GM18511 (cell line): ENCODE measurements around the gene SLC24A3.

Experiments used
- ATAC-seq: cut with Tn5 transposase; IDR thresholded peaks from one replicate; pipeline ENCODE4 v1.9.1; 2021; ENCODE audit warnings: mild to moderate bottlenecking, moderate library complexity; ENCODE audit not compliant: unreplicated experiment

SLC24A3 gene

GRCh38 chr20:19336631-19337030, 124.2 kb downstream of the SLC24A3 start:
- ATAC-seq: no peak

DNA sequence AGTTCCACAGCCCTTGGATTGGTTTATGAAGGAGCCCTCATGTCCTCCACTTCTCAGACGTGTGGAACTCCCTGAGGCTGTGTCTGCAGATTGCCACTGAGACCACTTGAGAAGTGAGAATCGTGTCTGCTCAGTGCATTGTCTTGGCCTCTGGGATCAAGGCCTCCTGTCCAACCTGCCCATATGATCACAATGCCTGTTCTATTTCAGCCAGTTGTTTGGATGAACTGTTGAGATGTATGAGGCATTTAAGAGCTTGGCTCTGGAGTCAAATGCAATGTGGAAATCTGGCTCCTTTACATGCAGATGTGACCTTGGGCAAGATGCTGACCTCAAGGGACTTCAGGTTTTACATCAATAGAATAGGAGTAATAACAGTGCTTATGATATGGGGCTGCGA, 125.9 kb downstream of the SLC24A3 start:
- ATAC-seq: no peak

GRCh38 chr20:19338960-19339359, 126.5 kb downstream of the SLC24A3 start:
- no peak for ATAC-seq

- no peak for ATAC-seq
Measured at GRCh38 chr20:19341348-19342053, 129.1 kb downstream of the SLC24A3 start.

GRCh38 chr20:19344341-19344740, 131.9 kb downstream of the SLC24A3 start:
- no peak for ATAC-seq

DNA sequence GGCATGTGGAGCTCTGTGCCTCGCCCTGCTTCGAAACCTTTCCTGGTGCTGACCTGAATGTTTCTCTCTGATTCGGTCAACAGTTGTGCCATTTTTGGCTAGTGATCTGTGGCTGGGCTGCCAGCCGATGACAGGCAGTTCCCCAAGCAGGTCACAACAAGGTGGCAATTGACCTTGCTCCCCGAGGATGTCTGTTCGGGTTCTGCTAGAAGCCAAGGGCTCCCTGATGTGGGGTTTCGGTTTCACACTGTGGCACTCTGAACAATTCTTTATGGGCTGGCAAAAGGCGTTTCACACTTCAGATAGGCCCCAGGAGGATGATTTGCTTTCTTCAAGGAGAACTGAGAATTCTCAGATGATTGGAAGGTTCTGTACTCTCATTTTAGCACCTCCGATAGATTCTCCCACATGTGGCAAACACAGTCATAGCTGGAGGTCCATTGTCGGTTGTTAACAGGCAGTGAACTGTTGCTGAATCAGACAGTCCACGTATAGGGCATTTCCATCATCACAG, 135.6 kb downstream of the SLC24A3 start:
- peak; percentile 90 for ATAC-seq

DNA sequence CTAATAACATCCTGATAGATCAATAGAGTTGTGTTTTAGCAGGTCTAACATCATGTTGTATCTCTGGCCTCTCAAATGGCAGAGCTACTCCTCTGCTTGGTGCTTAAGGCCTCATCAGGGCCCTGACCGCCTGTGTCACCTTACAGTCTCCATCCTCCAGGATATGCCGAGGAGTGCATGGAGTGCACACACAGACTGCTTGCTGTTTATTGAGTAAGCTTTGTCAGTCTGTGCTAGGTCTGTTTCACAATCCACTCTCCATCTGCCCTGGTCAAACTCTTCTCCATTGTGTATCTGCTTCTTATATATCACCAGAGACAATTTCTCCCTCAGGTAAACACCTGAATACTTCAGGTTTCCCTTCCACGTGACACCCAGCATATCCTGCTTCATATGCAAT, 136.1 kb downstream of the SLC24A3 start:
- peak; percentile 3 for ATAC-seq

DNA sequence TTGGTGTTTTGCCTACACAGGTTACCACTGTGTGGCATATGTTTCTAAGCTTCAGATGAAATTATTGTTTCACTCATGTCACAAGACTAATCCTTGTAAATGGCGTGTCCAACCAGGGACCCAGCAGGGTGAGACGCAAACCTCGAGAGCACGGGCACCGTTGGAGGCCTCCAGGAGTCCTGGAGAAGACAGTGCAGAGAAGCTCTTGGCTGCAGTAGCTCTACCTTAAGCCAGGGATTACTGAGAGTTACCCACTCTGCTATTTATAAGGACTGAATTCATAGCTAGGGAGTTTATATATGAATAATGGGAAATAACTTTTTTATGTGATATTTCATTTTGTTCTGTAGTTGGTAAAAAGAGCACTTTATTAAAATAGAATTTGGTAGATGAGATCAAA, 137.4 kb downstream of the SLC24A3 start:
- ATAC-seq: no peak

GRCh38 chr20:19351542-19351941, 139.1 kb downstream of the SLC24A3 start:
- no peak for ATAC-seq

DNA sequence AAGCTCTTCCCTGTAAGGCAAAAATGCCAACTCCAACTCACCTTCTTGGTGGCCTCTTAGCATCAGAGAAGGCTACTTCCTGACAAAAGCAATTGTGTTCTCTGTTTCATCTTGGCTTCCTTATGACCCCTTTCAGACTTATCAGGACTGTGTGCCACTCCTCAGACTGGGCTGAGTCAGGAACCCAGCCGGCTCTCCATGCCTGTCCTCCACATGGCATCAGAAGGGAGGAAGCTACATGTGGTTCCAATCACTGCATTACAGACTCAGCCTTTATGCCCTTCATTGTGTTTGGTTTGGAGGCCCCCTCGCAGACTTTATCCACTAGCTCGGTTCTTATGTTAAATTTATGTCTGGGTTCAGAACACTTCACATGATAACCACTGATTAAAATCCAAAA, 142.5 kb downstream of the SLC24A3 start:
- no peak for ATAC-seq

- no peak for ATAC-seq
Measured at GRCh38 chr20:19361790-19362189, 149.3 kb downstream of the SLC24A3 start.

- no peak for ATAC-seq
Measured at GRCh38 chr20:19363476-19363875, 151.0 kb downstream of the SLC24A3 start.

- ATAC-seq: no peak
Measured at GRCh38 chr20:19367591-19367990, 155.1 kb downstream of the SLC24A3 start.

DNA sequence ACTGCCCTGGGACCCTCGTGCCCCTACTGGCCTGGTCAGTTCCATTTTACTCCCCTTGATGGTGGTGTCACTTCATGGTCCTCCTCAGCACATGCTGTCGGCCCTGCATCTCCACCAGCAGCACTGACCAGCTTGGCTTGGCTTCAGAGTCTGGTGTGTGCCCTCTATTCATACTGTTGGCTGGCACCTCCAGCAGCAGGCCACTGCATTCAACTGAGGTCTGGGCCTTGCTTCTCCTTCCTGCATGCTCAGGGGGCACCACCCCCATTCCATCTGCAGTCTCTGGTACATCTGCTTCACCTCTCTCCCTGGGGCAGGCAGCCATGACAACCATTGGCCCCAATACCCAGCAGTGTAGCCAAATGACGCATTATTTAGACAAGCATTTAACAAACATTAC, 155.9 kb downstream of the SLC24A3 start:
- no peak for ATAC-seq

GRCh38 chr20:19370076-19371075, 157.9 kb downstream of the SLC24A3 start:
- no peak for ATAC-seq

DNA sequence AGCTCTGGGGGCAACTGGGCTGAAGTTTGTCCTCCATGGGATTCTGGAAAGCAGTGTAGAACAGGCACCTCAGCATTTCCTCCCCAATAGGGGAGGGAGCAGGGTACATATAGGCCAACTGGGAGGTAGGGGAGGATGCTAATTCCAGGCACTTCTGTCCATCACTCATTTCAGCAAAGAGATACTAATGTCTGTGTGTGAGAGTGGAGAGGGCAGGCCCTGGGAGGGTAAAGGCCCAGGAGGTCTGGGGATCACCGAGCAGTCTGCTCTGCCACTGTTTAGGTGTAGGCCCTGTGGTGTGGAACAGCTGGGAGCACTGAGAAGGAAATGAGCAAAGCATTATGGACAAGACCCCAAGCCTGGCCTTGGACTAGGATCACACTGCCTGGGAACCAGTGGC, 158.7 kb downstream of the SLC24A3 start:
- ATAC-seq: no peak

GRCh38 chr20:19374216-19374615, 161.8 kb downstream of the SLC24A3 start:
- ATAC-seq: no peak

GRCh38 chr20:19375395-19375794, 163.0 kb downstream of the SLC24A3 start:
- no peak for ATAC-seq

DNA sequence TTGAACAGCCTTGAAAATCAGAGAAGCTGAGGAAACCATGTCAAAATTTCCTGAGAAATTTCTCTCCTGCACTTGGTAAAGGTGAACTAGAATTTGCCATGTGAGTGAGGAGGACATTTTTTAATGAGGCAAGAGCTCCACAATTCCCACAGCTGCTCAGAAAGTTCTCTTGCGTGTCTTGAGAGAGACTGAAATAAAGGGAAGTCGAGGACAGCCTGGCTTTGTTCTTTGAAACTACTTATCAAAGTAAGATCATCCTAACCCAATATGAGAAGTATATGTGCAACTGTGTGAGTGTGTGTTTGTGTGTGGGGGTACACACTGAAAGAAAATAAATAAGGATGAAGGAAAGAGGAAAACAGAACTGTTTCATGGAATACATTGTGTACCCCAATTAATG, 163.4 kb downstream of the SLC24A3 start:
- no peak for ATAC-seq

DNA sequence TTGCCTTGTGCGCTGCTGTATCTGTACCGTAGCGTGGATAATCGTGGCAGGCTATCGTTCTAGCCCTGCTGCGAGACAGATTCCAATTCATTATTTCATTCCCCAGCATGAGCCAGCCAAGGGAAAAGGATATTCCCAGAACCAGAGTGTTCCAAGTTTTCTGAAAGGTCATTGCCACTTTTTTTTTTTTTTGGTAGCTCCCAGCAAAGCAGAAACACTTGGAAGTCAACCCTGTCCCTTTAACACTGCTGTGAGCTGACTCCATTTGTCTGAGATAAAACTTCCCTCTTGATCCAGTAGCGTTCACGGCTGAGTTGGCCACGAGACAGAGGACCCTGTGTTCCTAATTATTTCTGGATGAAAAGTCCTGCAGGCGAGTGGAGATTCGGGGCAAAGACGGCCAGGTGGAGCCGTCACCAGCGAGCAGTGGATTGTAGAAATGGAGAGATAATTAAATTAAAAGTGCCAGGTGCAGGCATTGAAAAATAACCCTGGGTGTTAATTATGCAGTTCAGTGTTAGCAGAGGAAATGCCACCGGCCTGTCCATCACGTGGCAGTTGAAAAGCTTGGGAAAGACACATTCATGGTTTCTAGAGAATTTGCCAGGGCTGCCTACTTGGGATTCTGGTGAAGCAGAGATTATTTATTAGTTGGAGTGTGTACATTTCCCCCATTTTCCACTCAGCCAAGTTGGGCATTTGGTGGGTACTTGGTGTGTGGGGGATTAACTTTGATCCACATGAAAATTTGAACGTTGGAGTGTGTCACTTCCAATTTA, 164.2 kb downstream of the SLC24A3 start:
- ATAC-seq: no peak

GRCh38 chr20:19378058-19378457, 165.6 kb downstream of the SLC24A3 start:
- no peak for ATAC-seq
